GM23338 (cell line): ENCODE measurements around the gene XKRX. TPM values are rescaled to one million over a fixed set of nuclear protein-coding genes. Genes with fewer than 3 reads are reported as not detected.

Experiments
- EZH2 ChIP-seq: fragments of 200-600 bp; sonication (generic); IDR thresholded peaks from one replicate; pipeline ENCODE4 v1.8.0; 2017; ENCODE audit warnings: antibody characterized with exemption, mild to moderate bottlenecking, low read depth; ENCODE audit not compliant: unreplicated experiment
- EZH2phosphoT487 ChIP-seq: fragments of 200-600 bp; sonication (generic); IDR thresholded peaks from one replicate; pipeline ENCODE4 v1.8.1; 2018; ENCODE audit warnings: antibody characterized with exemption; ENCODE audit not compliant: unreplicated experiment
- STAT1 ChIP-seq: IDR thresholded peaks from one replicate; pipeline ENCODE4 v1.6.1; 2016; ENCODE audit warnings: antibody characterized with exemption; ENCODE audit not compliant: unreplicated experiment
- ZNF114 ChIP-seq: fragments of 250-450 bp; sonication (Bioruptor Pico); IDR thresholded peaks from 2 replicates; pipeline ENCODE4 v1.5.0; 2020; ENCODE audit warnings: mild to moderate bottlenecking, moderate library complexity
- polyA plus RNA-seq: library from polyadenylated mRNA; unstranded; fragments of >200 nt; fragmentation: Nextera tagmentation; extraction: Ambion mirVana; gene quantifications from 2 replicates; pipeline ENCODE4 v1.2.1, GENCODE V29; 2016
- total RNA-seq: library from RNA; depleted of rRNA; stranded (reverse); fragments of >200 nt; shearing (Covaris generic); gene quantifications from 2 replicates; pipeline ENCODE4 v1.2.3, GENCODE V29; 2014
- TF ChIP-seq, protein P1 (sequence below): fragments of 250-450 bp; sonication (Bioruptor Pico); IDR thresholded peaks from 2 replicates; pipeline ENCODE4 v1.5.0; 2020; ENCODE audit warnings: mild to moderate bottlenecking, moderate library complexity
- TF ChIP-seq, protein P2 (sequence below): IDR thresholded peaks from one replicate; pipeline ENCODE4 v1.6.1; 2018; ENCODE audit warnings: antibody characterized with exemption; ENCODE audit not compliant: unreplicated experiment
- TF ChIP-seq, protein P3 (sequence below): IDR thresholded peaks from 2 replicates; pipeline ENCODE4 v1.6.1; 2016; ENCODE audit warnings: antibody characterized with exemption

XKRX gene
- total and polyA plus RNA-seq, 2 experiments from 2014 or later: 0.16 to 0.83 TPM

DNA sequence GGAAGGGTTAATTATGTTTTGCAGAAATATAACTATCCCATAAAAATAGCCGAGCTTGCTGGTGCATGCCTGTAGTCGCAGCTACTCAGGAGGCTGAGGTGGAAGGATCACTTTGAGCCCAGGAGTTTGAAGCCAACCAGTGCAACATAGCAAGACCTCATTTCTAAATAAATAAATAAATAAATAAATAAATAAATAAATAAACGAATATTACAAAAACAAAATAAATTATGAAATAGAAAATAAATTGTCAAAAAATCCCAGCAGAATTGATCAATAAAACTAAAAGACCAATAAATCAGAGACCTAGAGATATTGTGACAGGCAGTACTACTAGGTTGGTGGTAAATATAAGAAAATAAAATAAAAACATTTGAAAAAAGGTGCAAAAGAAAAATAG lies 34.1 kb upstream of the XKRX start (continued):
- TF ChIP-seq, protein P1, sequence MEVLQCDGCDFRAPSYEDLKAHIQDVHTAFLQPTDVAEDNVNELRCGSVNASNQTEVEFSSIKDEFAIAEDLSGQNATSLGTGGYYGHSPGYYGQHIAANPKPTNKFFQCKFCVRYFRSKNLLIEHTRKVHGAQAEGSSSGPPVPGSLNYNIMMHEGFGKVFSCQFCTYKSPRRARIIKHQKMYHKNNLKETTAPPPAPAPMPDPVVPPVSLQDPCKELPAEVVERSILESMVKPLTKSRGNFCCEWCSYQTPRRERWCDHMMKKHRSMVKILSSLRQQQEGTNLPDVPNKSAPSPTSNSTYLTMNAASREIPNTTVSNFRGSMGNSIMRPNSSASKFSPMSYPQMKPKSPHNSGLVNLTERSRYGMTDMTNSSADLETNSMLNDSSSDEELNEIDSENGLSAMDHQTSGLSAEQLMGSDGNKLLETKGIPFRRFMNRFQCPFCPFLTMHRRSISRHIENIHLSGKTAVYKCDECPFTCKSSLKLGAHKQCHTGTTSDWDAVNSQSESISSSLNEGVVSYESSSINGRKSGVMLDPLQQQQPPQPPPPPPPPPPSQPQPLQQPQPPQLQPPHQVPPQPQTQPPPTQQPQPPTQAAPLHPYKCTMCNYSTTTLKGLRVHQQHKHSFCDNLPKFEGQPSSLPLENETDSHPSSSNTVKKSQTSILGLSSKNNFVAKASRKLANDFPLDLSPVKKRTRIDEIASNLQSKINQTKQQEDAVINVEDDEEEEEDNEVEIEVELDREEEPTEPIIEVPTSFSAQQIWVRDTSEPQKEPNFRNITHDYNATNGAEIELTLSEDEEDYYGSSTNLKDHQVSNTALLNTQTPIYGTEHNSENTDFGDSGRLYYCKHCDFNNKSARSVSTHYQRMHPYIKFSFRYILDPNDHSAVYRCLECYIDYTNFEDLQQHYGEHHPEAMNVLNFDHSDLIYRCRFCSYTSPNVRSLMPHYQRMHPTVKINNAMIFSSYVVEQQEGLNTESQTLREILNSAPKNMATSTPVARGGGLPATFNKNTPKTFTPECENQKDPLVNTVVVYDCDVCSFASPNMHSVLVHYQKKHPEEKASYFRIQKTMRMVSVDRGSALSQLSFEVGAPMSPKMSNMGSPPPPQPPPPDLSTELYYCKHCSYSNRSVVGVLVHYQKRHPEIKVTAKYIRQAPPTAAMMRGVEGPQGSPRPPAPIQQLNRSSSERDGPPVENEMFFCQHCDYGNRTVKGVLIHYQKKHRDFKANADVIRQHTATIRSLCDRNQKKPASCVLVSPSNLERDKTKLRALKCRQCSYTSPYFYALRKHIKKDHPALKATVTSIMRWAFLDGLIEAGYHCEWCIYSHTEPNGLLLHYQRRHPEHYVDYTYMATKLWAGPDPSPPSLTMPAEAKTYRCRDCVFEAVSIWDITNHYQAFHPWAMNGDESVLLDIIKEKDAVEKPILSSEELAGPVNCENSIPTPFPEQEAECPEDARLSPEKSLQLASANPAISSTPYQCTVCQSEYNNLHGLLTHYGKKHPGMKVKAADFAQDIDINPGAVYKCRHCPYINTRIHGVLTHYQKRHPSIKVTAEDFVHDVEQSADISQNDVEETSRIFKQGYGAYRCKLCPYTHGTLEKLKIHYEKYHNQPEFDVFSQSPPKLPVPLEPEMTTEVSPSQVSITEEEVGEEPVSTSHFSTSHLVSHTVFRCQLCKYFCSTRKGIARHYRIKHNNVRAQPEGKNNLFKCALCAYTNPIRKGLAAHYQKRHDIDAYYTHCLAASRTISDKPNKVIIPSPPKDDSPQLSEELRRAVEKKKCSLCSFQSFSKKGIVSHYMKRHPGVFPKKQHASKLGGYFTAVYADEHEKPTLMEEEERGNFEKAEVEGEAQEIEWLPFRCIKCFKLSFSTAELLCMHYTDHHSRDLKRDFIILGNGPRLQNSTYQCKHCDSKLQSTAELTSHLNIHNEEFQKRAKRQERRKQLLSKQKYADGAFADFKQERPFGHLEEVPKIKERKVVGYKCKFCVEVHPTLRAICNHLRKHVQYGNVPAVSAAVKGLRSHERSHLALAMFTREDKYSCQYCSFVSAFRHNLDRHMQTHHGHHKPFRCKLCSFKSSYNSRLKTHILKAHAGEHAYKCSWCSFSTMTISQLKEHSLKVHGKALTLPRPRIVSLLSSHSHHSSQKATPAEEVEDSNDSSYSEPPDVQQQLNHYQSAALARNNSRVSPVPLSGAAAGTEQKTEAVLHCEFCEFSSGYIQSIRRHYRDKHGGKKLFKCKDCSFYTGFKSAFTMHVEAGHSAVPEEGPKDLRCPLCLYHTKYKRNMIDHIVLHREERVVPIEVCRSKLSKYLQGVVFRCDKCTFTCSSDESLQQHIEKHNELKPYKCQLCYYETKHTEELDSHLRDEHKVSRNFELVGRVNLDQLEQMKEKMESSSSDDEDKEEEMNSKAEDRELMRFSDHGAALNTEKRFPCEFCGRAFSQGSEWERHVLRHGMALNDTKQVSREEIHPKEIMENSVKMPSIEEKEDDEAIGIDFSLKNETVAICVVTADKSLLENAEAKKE (CRISPR knock-in tag): no peak
- TF ChIP-seq, protein P2, sequence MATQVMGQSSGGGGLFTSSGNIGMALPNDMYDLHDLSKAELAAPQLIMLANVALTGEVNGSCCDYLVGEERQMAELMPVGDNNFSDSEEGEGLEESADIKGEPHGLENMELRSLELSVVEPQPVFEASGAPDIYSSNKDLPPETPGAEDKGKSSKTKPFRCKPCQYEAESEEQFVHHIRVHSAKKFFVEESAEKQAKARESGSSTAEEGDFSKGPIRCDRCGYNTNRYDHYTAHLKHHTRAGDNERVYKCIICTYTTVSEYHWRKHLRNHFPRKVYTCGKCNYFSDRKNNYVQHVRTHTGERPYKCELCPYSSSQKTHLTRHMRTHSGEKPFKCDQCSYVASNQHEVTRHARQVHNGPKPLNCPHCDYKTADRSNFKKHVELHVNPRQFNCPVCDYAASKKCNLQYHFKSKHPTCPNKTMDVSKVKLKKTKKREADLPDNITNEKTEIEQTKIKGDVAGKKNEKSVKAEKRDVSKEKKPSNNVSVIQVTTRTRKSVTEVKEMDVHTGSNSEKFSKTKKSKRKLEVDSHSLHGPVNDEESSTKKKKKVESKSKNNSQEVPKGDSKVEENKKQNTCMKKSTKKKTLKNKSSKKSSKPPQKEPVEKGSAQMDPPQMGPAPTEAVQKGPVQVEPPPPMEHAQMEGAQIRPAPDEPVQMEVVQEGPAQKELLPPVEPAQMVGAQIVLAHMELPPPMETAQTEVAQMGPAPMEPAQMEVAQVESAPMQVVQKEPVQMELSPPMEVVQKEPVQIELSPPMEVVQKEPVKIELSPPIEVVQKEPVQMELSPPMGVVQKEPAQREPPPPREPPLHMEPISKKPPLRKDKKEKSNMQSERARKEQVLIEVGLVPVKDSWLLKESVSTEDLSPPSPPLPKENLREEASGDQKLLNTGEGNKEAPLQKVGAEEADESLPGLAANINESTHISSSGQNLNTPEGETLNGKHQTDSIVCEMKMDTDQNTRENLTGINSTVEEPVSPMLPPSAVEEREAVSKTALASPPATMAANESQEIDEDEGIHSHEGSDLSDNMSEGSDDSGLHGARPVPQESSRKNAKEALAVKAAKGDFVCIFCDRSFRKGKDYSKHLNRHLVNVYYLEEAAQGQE: no peak
- TF ChIP-seq, protein P3, sequence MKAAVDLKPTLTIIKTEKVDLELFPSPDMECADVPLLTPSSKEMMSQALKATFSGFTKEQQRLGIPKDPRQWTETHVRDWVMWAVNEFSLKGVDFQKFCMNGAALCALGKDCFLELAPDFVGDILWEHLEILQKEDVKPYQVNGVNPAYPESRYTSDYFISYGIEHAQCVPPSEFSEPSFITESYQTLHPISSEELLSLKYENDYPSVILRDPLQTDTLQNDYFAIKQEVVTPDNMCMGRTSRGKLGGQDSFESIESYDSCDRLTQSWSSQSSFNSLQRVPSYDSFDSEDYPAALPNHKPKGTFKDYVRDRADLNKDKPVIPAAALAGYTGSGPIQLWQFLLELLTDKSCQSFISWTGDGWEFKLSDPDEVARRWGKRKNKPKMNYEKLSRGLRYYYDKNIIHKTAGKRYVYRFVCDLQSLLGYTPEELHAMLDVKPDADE: no peak
- TF ChIP-seq ZNF114 (CRISPR knock-in tag) (no peak), STAT1 (no peak), EZH2phosphoT487 (no peak), EZH2 (no peak)
